SK-N-SH (cell line): Measurements from ENCODE around the gene KRTAP9-1. TPM values are rescaled to one million over a fixed set of nuclear protein-coding genes. Genes with fewer than 3 reads are reported as not detected.
"Not testable (repeated sequence)": the region's sequence is repeated elsewhere in the genome, so short reads cannot be mapped to it uniquely, and the experiment has no call there.

Experiments
- CTCF ChIA-PET: fragments of 300-600, 350-600 bp; formaldehyde crosslinking; extraction: SDS; loops from one replicate; lab custom pipeline; 2021; lab: Yijun Ruan, JAX
- POLR2A ChIA-PET: fragments of 350-600 bp; sonication (Branson Sonifier 250); formaldehyde crosslinking; extraction: SDS; loops from one replicate; lab custom pipeline; 2020; ENCODE audit warnings: antibody characterized with exemption, inconsistent platforms; lab: Yijun Ruan, JAX
- DNase-seq: peaks from one replicate; pipeline ENCODE4 v3.0.0; 2012
- H2AFZ ChIP-seq: fragments of 200-600 bp; sonication (generic); 2 replicates; pipeline ENCODE4 v1.8.1; 2016; ENCODE audit warnings: antibody characterized with exemption, mild to moderate bottlenecking, low read depth
- H3F3A ChIP-seq: fragments of 200-600 bp; sonication (generic); replicated peaks from 2 replicates; pipeline ENCODE3; 2016; ENCODE audit warnings: antibody characterized with exemption, mild to moderate bottlenecking; ENCODE audit not compliant: insufficient read depth
- H3K27ac ChIP-seq, 2 experiments: fragments of 200-500 bp in 1 of 2; fragments of 200-600 bp in 1 of 2; sonication (Bioruptor generic) in 1 of 2; sonication (generic), shearing (Covaris generic) in 1 of 2; 2 replicates each; pipeline versions ENCODE4 v1.5.1 to v1.6.1; 2014 to 2016; ENCODE audit warnings: low read depth in 2 of 2, inconsistent platforms in 1 of 2, low read length in 1 of 2, mild to moderate bottlenecking in 1 of 2, mixed read lengths in 1 of 2
- H3K27me3 ChIP-seq: fragments of 200-600 bp; sonication (generic), shearing (Covaris generic); 2 replicates; pipeline ENCODE4 v1.6.1; 2016; ENCODE audit warnings: mixed run types; ENCODE audit not compliant: insufficient read depth
- H3K36me3 ChIP-seq, 2 experiments: fragments of 200-500 bp in 1 of 2; fragments of 200-600 bp in 1 of 2; sonication (Bioruptor generic) in 1 of 2; sonication (generic) in 1 of 2; replicated peaks in 1 of 2; 2 replicates each; pipeline versions ENCODE3 to v1.5.1; 2014 to 2016; ENCODE audit warnings: low read length in 1 of 2, mild to moderate bottlenecking in 1 of 2; ENCODE audit not compliant: insufficient read depth in 2 of 2, control insufficient read depth in 1 of 2
- H3K4me1 ChIP-seq, 2 experiments: fragments of 200-500 bp in 1 of 2; fragments of 200-600 bp in 1 of 2; sonication (Bioruptor generic) in 1 of 2; sonication (generic), shearing (Covaris generic) in 1 of 2; 2 replicates each; pipeline versions ENCODE4 v1.5.1 to v1.6.1; 2014 to 2016; ENCODE audit warnings: low read depth in 1 of 2, low read length in 1 of 2, mixed run types in 1 of 2; ENCODE audit not compliant: insufficient read depth in 2 of 2, control insufficient read depth in 1 of 2
- H3K4me2 ChIP-seq: fragments of 200-600 bp; sonication (generic), shearing (Covaris generic); 2 replicates; pipeline ENCODE4 v1.6.1; 2017; ENCODE audit warnings: mixed run types
- H3K4me3 ChIP-seq, 2 experiments: fragments of 200-500 bp in 1 of 2; fragments of 200-600 bp in 1 of 2; sonication (Bioruptor generic) in 1 of 2; sonication (generic), shearing (Covaris generic) in 1 of 2; 2 replicates each; pipeline versions ENCODE4 v1.5.1 to v1.8.1; 2014 to 2016; ENCODE audit warnings: low read depth in 2 of 2, inconsistent platforms in 1 of 2, low read length in 1 of 2, mild to moderate bottlenecking in 1 of 2, mixed read lengths in 1 of 2, moderate library complexity in 1 of 2
- H3K79me2 ChIP-seq: fragments of 200-600 bp; sonication (generic); 2 replicates; pipeline ENCODE4 v1.8.1; 2017; ENCODE audit warnings: mild to moderate bottlenecking; ENCODE audit not compliant: insufficient read depth
- H3K9ac ChIP-seq: fragments of 200-600 bp; sonication (generic); 2 replicates; pipeline ENCODE4 v1.6.1; 2017; ENCODE audit warnings: mixed run types
- H3K9me2 ChIP-seq: fragments of 200-600 bp; sonication (generic); 2 replicates; pipeline ENCODE4 v1.6.1; 2017; ENCODE audit warnings: mixed run types
- H3K9me3 ChIP-seq: fragments of 200-600 bp; sonication (generic); 2 replicates; pipeline ENCODE4 v1.6.1; 2017; ENCODE audit warnings: mixed run types, mild to moderate bottlenecking, moderate library complexity
- H4K20me1 ChIP-seq: fragments of 200-600 bp; sonication (generic); 2 replicates; pipeline ENCODE4 v1.6.1; 2017; ENCODE audit warnings: mild to moderate bottlenecking, mixed run types; ENCODE audit not compliant: insufficient read depth
- FOSL2 ChIP-seq: IDR thresholded peaks from 2 replicates; pipeline ENCODE4 v1.4.0; 2012; ENCODE audit warnings: low read depth, mild to moderate bottlenecking, moderate library complexity, borderline replicate concordance
- FOXJ3 ChIP-seq: sonication (generic); formaldehyde crosslinking; IDR thresholded peaks from 2 replicates; pipeline ENCODE4 v1.5.1; 2020; ENCODE audit warnings: mild to moderate bottlenecking, missing genetic modification reagents
- FOXM1 ChIP-seq: IDR thresholded peaks from 2 replicates; pipeline ENCODE4 v1.4.0; 2012; ENCODE audit warnings: low read depth, mild to moderate bottlenecking
- GABPA ChIP-seq: IDR thresholded peaks from 2 replicates; pipeline ENCODE4 v1.4.0; 2012; ENCODE audit warnings: low read depth, mild to moderate bottlenecking
- GATA2 ChIP-seq: sonication (generic); formaldehyde crosslinking; IDR thresholded peaks from 2 replicates; pipeline ENCODE4 v1.5.0; 2020; ENCODE audit warnings: mild to moderate bottlenecking, missing genetic modification reagents
- IRF3 ChIP-seq: fragments of 150-350 bp; IDR thresholded peaks from 2 replicates; pipeline ENCODE4 v1.6.1; 2016; ENCODE audit warnings: mild to moderate bottlenecking, low read depth, low read length
- NRF1 ChIP-seq: IDR thresholded peaks from 2 replicates; pipeline ENCODE4 v1.6.1; 2012; ENCODE audit warnings: low read depth, mild to moderate bottlenecking, low read length
- POLR2AphosphoS5 ChIP-seq: IDR thresholded peaks from 2 replicates; pipeline ENCODE4 v1.6.1; 2012; ENCODE audit warnings: low read depth, low read length
- RAD21 ChIP-seq: IDR thresholded peaks from 2 replicates; pipeline ENCODE4 v1.6.1; 2012; ENCODE audit warnings: mild to moderate bottlenecking, low read length
- RXRA ChIP-seq: IDR thresholded peaks from 2 replicates; pipeline ENCODE4 v1.4.0; 2012; ENCODE audit warnings: low read depth, mild to moderate bottlenecking, borderline replicate concordance
- SMC3 ChIP-seq: IDR thresholded peaks from 2 replicates; pipeline ENCODE4 v1.6.1; 2012; ENCODE audit warnings: low read depth, low read length, improper control_type of control experiment
- TCF12 ChIP-seq: IDR thresholded peaks from 2 replicates; pipeline ENCODE4 v1.4.0; 2012
- YY1 ChIP-seq: IDR thresholded peaks from 2 replicates; pipeline ENCODE4 v1.4.0; 2012; ENCODE audit warnings: low read depth, mild to moderate bottlenecking
- WGBS: methylation state at CpG from one replicate; pipeline ENCODE4 v1.1.6; 2017; ENCODE audit warnings: low lambda C conversion rate; 5-methylcytosine and 5-hydroxymethylcytosine counted together
- polyA plus RNA-seq, 3 experiments: library from polyadenylated mRNA; depleted of rRNA; stranded (reverse); fragments of >200 nt; gene quantifications; 2 replicates each; pipeline ENCODE4 v1.2.3, GENCODE V29; 2012
- TF ChIP-seq, protein P1 (sequence below): IDR thresholded peaks from 2 replicates; pipeline ENCODE4 v1.6.1; 2012; ENCODE audit warnings: mild to moderate bottlenecking, low read depth, low read length, moderate library complexity
- TF ChIP-seq, protein P2 (sequence below): IDR thresholded peaks from 2 replicates; pipeline ENCODE4; 2012
- TF ChIP-seq, protein P3 (sequence below): IDR thresholded peaks from 2 replicates; pipeline ENCODE4 v1.4.0; 2012; ENCODE audit warnings: low read depth

The KRTAP9-1 gene
- polyA plus RNA-seq, 1 of the 3 experiments (the other 2 are of a cell fraction) = not detected

DNA sequence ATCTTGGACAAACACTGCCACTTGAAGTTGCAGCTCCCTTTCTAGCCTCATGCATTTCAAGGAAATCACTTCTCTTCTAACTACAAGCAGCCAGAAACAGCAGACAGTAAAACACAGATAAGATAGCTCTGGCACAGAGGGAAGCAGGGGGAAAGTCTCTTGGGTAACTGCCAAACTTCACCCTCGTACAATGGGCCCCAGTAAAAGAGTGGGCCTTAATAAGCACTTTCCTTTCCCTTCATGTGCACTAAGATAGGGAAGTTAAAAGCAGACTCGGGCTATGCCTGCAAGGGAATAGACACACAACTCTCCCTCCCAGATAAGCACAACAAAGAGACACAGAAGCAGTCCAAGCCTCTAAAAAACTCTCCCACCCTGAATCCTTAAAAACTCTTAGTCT, 35.8 kb upstream of the KRTAP9-1 start:
- Histone ChIP-seq H3K79me2 (no peaks in the 10 kb centered on the region), H3K9me3 (no peaks in the 10 kb centered on the region), H3K9me2 (no peaks in the 10 kb centered on the region), H3F3A (no peaks in the 10 kb centered on the region), H3K27me3 (peaks cover 4% of the 10 kb centered on the region; the same call in 1 of the 2 replicates), H3K4me1 (no peaks in the 10 kb centered on the region), H3K4me3 (no peak overlapping the region), H3K27ac (no peak overlapping the region), H3K36me3 (no peaks in the 10 kb centered on the region), H4K20me1 (no peaks in the 10 kb centered on the region), H3K4me2 (no peak overlapping the region), H3K9ac (no peak overlapping the region), H2AFZ (no peak overlapping the region)
- no peak for DNase-seq
- ChIA-PET POLR2A (no interaction called here), CTCF (no interaction called here)
- 13% methylated on average over 2 of the region's 2 CpGs for WGBS
- TF ChIP-seq FOXJ3 (CRISPR knock-in tag) = no peak
- no peak for TF ChIP-seq FOSL2
- TF ChIP-seq YY1 = no peak
- TF ChIP-seq, protein P1, sequence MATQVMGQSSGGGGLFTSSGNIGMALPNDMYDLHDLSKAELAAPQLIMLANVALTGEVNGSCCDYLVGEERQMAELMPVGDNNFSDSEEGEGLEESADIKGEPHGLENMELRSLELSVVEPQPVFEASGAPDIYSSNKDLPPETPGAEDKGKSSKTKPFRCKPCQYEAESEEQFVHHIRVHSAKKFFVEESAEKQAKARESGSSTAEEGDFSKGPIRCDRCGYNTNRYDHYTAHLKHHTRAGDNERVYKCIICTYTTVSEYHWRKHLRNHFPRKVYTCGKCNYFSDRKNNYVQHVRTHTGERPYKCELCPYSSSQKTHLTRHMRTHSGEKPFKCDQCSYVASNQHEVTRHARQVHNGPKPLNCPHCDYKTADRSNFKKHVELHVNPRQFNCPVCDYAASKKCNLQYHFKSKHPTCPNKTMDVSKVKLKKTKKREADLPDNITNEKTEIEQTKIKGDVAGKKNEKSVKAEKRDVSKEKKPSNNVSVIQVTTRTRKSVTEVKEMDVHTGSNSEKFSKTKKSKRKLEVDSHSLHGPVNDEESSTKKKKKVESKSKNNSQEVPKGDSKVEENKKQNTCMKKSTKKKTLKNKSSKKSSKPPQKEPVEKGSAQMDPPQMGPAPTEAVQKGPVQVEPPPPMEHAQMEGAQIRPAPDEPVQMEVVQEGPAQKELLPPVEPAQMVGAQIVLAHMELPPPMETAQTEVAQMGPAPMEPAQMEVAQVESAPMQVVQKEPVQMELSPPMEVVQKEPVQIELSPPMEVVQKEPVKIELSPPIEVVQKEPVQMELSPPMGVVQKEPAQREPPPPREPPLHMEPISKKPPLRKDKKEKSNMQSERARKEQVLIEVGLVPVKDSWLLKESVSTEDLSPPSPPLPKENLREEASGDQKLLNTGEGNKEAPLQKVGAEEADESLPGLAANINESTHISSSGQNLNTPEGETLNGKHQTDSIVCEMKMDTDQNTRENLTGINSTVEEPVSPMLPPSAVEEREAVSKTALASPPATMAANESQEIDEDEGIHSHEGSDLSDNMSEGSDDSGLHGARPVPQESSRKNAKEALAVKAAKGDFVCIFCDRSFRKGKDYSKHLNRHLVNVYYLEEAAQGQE = no peak
- TF ChIP-seq GATA2 = no peak
- TF ChIP-seq POLR2AphosphoS5 = no peak
- no peak for TF ChIP-seq IRF3
- TF ChIP-seq, protein P2, sequence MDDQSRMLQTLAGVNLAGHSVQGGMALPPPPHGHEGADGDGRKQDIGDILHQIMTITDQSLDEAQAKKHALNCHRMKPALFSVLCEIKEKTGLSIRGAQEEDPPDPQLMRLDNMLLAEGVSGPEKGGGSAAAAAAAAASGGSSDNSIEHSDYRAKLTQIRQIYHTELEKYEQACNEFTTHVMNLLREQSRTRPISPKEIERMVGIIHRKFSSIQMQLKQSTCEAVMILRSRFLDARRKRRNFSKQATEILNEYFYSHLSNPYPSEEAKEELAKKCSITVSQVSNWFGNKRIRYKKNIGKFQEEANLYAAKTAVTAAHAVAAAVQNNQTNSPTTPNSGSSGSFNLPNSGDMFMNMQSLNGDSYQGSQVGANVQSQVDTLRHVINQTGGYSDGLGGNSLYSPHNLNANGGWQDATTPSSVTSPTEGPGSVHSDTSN = no peak
- TF ChIP-seq RXRA = no peak
- TF ChIP-seq TCF12 = no peak
- TF ChIP-seq FOXM1 = no peak
- no peak for TF ChIP-seq NRF1
- no peak for TF ChIP-seq GABPA
- TF ChIP-seq, protein P3, sequence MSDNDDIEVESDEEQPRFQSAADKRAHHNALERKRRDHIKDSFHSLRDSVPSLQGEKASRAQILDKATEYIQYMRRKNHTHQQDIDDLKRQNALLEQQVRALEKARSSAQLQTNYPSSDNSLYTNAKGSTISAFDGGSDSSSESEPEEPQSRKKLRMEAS = no peak
- TF ChIP-seq RAD21 = no peak
- TF ChIP-seq SMC3 = no peak

- H3K9me3 ChIP-seq, H3K4me2 ChIP-seq, H3K27ac ChIP-seq, H3K9me2 ChIP-seq, H3K4me1 ChIP-seq, H3K27me3 ChIP-seq, H2AFZ ChIP-seq, DNase-seq, H3K4me3 ChIP-seq, H3K79me2 ChIP-seq, POLR2A ChIA-PET, H3F3A ChIP-seq, H3K36me3 ChIP-seq, H3K9ac ChIP-seq, CTCF ChIA-PET, H4K20me1 ChIP-seq: not testable (repeated sequence)
- no CpG with 5 or more reads among the region's 3 CpGs for WGBS
Measured at GRCh38 chr17:41160190-41160589, 29.5 kb upstream of the KRTAP9-1 start.
